Frontal cortex (tissue), 4 donors: ENCODE measurements around the gene NRG2. TPM values are rescaled to one million over a fixed set of nuclear protein-coding genes. Genes with fewer than 3 reads are reported as not detected.

ENCODE experiments used
- DNase-seq, 2 donors: peaks; one replicate each; pipeline ENCODE4 v3.0.0; 2012; ENCODE audit warnings: low spot score in 2 of 2
- FAIRE-seq: peaks from 2 replicates; lab custom pipeline; 2012; peaks lifted over from hg19 to GRCh38; lab: Jason Lieb, UNC
- total RNA-seq: library from RNA; depleted of rRNA; stranded (reverse); fragments of >200 nt; gene quantifications from one replicate; pipeline ENCODE4 v1.2.3, GENCODE V29; 2014
- donor health status: control.
- donor health status: control.
- donor health status: control.

The NRG2 gene
- total RNA-seq, 1 donor from 2014 or later, result 5.3 TPM

GRCh38 chr5:140014751-140015150, 28.3 kb downstream of the NRG2 start:
- DNase-seq (no peak), FAIRE-seq (no peak)

GRCh38 chr5:140013536-140013935, 29.6 kb downstream of the NRG2 start:
- FAIRE-seq, result no peak
- no peak for DNase-seq

- DNase-seq, result no peak
- no peak for FAIRE-seq
These were observed 30.7 kb downstream of the NRG2 start for GRCh38 chr5:140012443-140012842.

DNA sequence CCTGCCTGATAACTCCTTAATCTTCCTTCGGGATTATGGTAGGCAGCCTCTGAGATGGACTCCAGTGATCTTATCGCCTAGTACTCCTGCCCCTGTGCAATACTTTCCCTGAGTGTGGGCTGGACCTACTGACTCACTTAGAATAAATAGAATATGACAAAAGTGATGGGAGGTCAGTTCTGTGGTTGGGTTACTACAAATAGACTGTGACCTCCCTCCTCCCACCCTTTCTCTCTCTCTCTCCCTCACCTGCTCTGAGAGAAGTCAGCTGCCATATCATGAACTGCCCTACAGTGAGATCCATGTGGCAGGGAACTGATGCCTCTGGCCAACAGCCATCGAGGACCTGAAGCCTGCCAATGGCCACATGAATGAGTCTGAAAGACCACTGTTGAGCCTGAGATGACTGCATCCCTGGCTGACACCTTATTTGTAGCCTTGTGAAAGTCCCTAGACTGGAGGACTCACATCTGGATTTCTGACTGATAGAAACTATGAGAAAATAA, 31.7 kb downstream of the NRG2 start:
- FAIRE-seq (no peak), DNase-seq (no peak)

DNA sequence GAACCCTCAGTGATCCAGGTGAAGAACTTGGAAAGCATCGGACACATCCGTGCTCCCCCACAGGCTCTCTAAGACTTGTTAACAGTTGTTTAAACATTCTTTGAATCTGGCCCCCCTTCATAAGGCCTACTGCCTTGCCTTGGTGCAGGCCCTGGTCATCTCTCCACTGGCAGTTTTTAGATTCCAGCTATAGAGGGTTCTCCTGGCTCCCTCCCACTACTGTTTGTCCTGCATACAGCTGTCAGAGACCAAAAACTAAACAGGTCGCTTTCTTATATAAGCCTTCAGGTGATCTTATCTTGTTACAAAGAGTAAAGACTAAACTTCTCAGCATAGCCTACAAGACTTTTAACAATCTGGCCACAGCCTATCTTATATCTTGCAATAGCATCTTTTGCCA, 32.3 kb downstream of the NRG2 start:
- DNase-seq, result no peak

GRCh38 chr5:140007311-140007710, 35.8 kb downstream of the NRG2 start:
- FAIRE-seq (no peak), DNase-seq (no peak)

More for the DNA sequence above, 32.3 kb downstream of the NRG2 start:
- no peak for FAIRE-seq

DNA sequence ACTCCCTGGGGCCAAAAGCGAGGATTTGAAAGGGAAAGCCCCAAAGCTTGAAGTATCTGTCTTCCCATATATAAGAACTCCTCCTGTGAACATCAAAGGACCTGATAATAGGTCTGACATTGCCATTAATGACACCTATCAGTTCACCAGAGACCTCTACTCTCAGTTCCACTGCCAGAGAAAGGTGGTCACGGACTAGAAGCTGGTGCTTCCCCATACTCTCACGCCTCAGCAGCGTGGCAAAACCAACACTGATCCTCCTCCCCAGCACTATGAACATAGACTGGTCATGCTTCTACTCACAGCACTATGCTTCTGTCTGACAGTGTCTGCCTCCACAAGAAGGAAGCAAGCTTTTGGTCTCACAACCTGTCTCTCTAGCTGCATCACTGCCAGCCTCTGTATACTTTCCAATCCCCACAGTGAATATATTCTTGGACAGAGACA, 37.9 kb downstream of the NRG2 start:
- DNase-seq (no peak), FAIRE-seq (no peak)

GRCh38 chr5:140004174-140004573, 38.9 kb downstream of the NRG2 start:
- FAIRE-seq, result no peak
- DNase-seq, result no peak

DNA sequence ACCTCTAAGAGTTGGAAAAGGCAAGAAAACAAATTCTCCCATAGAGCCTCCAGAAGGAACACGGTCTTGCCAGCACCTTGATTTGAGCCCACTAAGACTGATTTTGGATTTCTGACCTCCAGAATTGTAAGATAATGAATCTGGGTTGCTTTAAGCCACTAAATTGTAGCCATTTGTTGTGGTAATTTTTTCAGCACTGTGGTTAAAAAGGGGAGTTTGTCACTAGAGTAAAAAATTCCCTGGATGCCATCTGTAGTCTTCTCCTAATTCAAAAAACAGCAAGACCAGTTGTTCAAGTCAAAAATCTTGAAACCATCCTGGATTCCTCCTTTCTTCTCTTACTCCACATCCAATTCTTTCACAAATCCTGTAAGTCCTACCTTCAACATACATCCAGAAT, 39.6 kb downstream of the NRG2 start:
- FAIRE-seq, result no peak
- DNase-seq, result no peak

- peak in 1 of 2 donors; percentile 23 for DNase-seq
These were observed 42.8 kb downstream of the NRG2 start for GRCh38 chr5:140000332-140000731.

GRCh38 chr5:139998837-139999236, 44.3 kb downstream of the NRG2 start:
- DNase-seq, result no peak
- no peak for FAIRE-seq

More at GRCh38 chr5:140000332-140000731, 42.8 kb downstream of the NRG2 start:
- no peak for FAIRE-seq

DNA sequence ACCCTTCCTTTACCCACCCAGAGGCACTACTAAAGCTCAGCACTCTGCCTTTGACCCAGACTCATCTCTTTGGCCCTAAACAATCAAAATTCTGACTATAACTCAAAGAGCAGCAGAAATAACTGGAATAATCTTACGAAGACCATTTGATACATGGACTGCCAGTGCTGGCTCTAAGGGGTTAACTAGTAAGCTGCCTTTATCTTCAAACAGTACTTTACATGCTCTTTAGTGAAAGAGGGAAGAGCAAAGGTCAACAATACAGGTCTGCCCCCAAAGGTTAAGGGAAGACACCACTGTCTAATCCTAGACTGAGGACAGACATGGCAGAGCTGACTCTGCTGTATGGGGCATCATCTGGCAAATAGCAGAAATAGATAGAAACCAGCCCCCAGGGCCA, 45.8 kb downstream of the NRG2 start:
- no peak for FAIRE-seq
- no peak for DNase-seq

- DNase-seq, result no peak
These were observed 47.2 kb downstream of the NRG2 start for GRCh38 chr5:139995929-139996328.

DNA sequence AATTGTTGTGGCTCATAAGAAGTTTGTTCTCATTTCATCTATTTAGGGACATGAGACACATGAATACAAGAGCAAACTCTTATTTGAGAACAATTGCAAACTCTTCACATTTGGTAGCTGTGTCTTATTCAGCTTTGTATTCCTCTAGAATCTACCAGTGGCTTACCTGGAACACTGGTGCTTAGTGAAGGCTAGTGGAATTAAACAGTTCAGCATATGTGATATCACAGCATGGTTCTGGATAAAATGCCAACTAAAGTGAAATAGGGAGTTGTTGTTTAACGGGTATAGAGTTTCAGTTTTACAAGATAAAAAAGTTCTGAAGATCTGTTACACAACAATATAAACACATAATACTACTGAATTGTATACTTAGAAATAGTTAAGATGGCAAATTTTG, 48.9 kb downstream of the NRG2 start:
- DNase-seq, result no peak
- FAIRE-seq, result no peak

More at GRCh38 chr5:139995929-139996328, 47.2 kb downstream of the NRG2 start:
- FAIRE-seq, result no peak

DNA sequence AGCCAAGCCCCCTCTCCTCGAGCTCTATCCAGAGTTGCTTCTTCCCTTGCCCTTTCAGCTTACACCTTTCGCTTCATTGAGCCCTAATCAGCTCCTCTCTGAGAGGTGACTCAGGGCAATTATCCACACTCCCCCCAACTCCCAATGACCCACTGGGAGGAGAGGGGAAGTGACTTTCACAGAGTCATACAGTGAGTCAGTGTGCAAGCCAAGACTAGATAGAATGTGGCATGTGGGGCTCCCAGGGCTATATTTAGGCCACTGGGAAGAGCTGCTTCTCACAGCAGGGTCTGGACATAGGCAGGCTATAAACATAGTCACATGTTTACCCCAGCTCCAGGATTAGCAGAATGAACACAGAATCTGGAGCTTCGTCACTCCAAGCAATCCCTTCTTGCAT, 57.4 kb downstream of the NRG2 start:
- FAIRE-seq (no peak), DNase-seq (no peak)

- FAIRE-seq, result no peak
- DNase-seq, result no peak
These were observed 57.8 kb downstream of the NRG2 start for GRCh38 chr5:139985290-139985689.

- DNase-seq (no peak), FAIRE-seq (no peak)
These were observed 58.3 kb downstream of the NRG2 start for GRCh38 chr5:139984816-139985215.

GRCh38 chr5:139982975-139983240, 60.2 kb downstream of the NRG2 start:
- FAIRE-seq (no peak), DNase-seq (no peak)

DNA sequence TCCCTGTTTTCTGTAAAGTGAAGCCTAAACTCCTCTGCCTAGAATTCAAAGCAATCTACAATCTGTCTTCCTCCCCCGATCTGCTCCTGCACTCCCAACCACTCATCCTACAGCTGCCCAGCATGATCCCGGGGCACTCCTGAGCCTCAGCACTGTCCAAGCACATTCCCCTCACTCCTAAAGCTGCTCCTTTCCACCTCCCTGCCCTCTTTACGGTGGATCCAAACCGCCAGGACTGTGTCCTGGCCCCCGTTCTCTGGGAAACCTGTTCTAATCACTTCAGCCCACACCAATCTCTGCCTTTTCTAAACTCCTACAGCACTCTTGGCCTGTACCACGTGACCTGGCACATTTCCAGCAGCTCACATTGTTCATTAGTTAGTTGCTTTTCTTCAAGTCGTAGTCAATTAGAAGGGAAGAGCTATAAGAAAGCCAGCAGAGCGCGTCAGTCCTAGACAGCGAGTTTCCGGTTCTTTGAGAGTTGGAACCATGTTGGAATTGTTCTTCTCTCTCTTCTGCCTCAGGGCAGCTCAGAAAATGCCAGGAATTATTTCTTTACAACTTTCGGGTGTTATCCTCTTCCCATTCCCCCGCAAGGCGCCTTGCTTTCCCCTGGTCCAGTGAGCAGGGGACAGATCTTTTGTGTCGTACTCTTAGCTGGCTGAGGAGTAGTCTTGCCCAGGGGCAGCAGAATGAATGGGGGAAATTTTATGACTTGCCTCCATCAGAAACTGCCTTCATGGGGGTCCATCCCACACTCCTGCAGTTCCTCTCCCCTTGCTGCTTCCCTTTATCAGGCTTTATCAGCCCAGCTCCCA, 60.7 kb downstream of the NRG2 start:
- FAIRE-seq (no peak), DNase-seq (no peak)

- FAIRE-seq, result no peak
- no peak for DNase-seq
These were observed 62.3 kb downstream of the NRG2 start for GRCh38 chr5:139980765-139981164.

- FAIRE-seq (no peak), DNase-seq (no peak)
These were observed 63.2 kb downstream of the NRG2 start for GRCh38 chr5:139979943-139980342.

DNA sequence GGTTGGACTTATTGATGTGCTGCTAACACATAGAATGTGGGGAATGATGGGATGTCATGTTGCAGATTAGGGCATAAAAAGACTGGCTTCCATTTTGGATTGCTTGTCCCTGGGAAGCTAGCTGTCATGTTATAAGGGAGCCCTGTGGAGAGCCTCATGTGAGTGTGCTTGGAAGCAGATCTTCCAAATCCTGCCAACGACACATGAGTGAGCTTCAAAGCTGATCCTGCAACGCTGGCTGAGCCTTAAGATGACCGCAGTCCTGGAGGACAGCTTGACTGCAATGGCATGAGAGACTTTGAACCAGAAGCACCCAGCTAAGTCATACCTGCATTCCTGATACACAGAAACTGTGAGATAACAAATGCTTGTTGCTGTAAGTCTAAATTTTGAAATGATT, 63.6 kb downstream of the NRG2 start:
- DNase-seq, result no peak
- no peak for FAIRE-seq
